PFSK-1 (cell line): Measurements from ENCODE around the gene ERICH4.

ENCODE experiments used
- FOXP2 ChIP-seq: optimal IDR thresholded peaks from 2 replicates; pipeline ENCODE3; 2011; ENCODE audit warnings: borderline replicate concordance, control low read depth, inconsistent platforms; ENCODE audit not compliant: insufficient read depth; ENCODE audit errors: extremely low read length, extremely low read depth
- POLR2AphosphoS5 ChIP-seq: IDR thresholded peaks from 2 replicates; pipeline ENCODE4 v1.6.1; 2012; ENCODE audit warnings: low read depth, mild to moderate bottlenecking, control low read depth, low read length, moderate library complexity
- SIN3A ChIP-seq: IDR thresholded peaks from 2 replicates; pipeline ENCODE4 v1.6.1; 2012; ENCODE audit warnings: mild to moderate bottlenecking, low read length, moderate library complexity, borderline replicate concordance; ENCODE audit not compliant: insufficient read depth
- TAF1 ChIP-seq: IDR thresholded peaks from 2 replicates; pipeline ENCODE4 v1.6.1; 2012; ENCODE audit warnings: low read length, control low read depth, borderline replicate concordance; ENCODE audit not compliant: insufficient read depth
- TF ChIP-seq, protein P1 (sequence below), 2 experiments: IDR thresholded peaks; 2 replicates each; pipeline versions ENCODE4 v1.6.1 to v1.8.0; 2011 to 2012; ENCODE audit warnings: low read depth in 2 of 2, low read length in 2 of 2, control low read depth in 1 of 2, inconsistent platforms in 1 of 2, mild to moderate bottlenecking in 1 of 2, moderate library complexity in 1 of 2; ENCODE audit not compliant: insufficient read depth in 1 of 2

ERICH4 gene

DNA sequence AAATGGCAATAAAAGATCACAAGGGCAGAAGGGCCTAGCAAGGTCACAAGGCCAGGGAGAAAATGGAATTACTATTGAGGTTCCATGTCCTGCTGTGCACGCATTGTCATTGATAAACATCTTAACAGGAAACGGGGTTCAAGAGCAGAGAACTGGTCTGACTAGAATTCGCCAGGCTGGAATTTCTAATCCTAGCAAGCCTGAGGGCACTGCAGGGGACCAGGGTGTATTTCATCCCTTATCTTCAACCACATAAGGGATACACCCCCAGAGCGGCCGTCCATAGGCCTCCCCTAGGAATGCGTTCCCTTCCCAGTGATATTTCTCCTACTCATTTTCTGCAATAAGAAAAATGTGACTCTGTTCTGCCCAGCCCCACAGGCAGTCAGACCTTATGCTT lies 19.5 kb downstream of the ERICH4 start:
- no peak for TF ChIP-seq FOXP2
- TF ChIP-seq POLR2AphosphoS5 = no peak
- no peak for TF ChIP-seq TAF1
- TF ChIP-seq, protein P1, sequence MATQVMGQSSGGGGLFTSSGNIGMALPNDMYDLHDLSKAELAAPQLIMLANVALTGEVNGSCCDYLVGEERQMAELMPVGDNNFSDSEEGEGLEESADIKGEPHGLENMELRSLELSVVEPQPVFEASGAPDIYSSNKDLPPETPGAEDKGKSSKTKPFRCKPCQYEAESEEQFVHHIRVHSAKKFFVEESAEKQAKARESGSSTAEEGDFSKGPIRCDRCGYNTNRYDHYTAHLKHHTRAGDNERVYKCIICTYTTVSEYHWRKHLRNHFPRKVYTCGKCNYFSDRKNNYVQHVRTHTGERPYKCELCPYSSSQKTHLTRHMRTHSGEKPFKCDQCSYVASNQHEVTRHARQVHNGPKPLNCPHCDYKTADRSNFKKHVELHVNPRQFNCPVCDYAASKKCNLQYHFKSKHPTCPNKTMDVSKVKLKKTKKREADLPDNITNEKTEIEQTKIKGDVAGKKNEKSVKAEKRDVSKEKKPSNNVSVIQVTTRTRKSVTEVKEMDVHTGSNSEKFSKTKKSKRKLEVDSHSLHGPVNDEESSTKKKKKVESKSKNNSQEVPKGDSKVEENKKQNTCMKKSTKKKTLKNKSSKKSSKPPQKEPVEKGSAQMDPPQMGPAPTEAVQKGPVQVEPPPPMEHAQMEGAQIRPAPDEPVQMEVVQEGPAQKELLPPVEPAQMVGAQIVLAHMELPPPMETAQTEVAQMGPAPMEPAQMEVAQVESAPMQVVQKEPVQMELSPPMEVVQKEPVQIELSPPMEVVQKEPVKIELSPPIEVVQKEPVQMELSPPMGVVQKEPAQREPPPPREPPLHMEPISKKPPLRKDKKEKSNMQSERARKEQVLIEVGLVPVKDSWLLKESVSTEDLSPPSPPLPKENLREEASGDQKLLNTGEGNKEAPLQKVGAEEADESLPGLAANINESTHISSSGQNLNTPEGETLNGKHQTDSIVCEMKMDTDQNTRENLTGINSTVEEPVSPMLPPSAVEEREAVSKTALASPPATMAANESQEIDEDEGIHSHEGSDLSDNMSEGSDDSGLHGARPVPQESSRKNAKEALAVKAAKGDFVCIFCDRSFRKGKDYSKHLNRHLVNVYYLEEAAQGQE (IDR thresholded peaks at IDR 0.05; ENCODE audit: insufficient read depth in 1 of 2, low read depth in 2 of 2, low read length in 2 of 2) = no peak
- TF ChIP-seq SIN3A = no peak

DNA sequence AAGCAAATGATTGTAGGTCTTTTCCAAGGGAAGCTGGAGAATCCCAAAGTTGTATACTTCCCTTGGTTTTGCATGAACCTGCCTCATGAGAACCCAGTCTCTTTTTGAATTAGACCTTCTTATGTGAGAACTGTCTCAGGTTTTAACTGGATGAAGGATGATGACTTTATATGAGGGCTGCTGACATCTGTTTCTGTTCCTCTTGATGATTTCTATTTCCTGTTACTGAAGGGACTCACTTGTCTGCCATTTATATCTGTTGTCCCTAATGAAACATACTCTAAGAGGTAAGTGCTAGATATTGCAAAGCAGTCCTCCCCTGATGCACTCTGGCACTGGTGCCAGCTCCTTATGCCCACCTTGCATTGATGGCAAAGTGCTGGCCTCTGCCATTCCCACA lies 33.6 kb downstream of the ERICH4 start:
- TF ChIP-seq FOXP2 = no peak
- TF ChIP-seq POLR2AphosphoS5 = no peak
- TF ChIP-seq SIN3A = no peak
- TF ChIP-seq, protein P1 (IDR thresholded peaks at IDR 0.05; ENCODE audit: insufficient read depth in 1 of 2, low read depth in 2 of 2, low read length in 2 of 2) = no peak
- no peak for TF ChIP-seq TAF1

DNA sequence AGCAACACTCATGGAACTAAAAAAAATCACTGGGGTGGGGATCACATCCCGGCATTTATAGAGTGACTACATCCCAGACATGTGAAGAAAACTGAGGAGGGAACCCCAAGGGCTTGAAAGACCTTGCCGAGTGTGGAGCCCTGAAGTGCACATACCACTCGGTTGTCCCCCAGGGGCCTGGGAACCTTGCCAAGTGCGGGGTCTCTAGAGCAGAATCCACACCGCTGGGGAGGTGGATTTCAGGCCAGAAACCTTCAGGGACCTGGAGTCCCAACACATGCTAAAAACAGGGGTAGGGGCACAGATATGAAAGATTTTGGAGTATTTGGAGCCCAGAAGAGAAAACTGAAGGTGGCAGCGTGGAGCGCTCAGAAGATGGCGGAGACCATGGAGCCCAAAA lies 35.2 kb downstream of the ERICH4 start:
- TF ChIP-seq TAF1 = no peak
- no peak for TF ChIP-seq POLR2AphosphoS5
- no peak for TF ChIP-seq SIN3A
- TF ChIP-seq, protein P1 (IDR thresholded peaks at IDR 0.05; ENCODE audit: insufficient read depth in 1 of 2, low read depth in 2 of 2, low read length in 2 of 2) = no peak
- no peak for TF ChIP-seq FOXP2

DNA sequence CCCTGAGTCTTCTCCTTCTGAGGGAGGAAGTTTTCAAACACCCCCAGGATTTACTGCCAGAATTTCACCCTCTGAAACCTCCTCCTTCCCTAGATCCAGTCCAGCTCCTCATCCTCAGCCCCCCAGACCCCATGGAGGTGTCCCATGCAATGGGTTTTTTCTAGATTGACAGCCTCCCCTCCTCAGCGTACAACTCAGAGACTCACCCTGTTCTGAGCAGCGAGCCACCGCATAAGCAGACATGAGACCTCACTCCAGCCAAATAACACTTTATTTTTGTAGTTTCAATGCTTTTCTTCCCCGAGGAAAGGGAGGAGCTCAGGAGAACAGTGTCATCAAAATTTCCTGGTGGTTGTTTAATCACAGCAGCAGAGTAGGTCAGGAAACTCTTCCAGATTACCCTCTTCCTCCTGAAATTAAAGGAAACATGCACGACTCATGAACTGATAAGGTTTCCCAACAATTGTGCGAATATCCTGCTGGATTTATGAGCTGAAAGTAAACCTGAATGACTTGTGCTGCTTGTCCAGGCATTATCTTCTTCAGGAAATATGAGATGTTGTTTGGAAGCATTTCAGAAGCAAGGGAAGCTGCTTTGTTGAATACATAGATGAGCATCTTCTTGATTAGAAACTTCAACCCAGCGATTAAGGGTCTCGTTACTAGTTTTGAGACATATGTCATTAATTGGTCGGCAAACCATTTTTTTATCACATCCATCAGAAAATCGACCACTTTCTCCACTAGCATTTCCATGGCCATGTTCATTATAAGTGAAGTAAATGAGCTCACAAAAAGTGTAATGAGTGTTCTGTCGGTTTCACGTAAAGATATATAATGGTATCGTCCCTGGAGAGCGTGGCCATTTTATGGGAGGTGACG lies 36.2 kb downstream of the ERICH4 start:
- TF ChIP-seq, protein P1 (IDR thresholded peaks at IDR 0.05; ENCODE audit: insufficient read depth in 1 of 2, low read depth in 2 of 2, low read length in 2 of 2) = no peak
- TF ChIP-seq FOXP2 (no peak), POLR2AphosphoS5 (no peak), TAF1 (no peak), SIN3A (no peak)
